CD4-positive, CD25-positive, alpha-beta regulatory T cell (primary cell): ENCODE results near the gene ATG5. TPM values are rescaled to one million over a fixed set of nuclear protein-coding genes. Genes with fewer than 3 reads are reported as not detected.
"Not testable (repeated sequence)": the region's sequence is repeated elsewhere in the genome, so short reads cannot be mapped to it uniquely, and the experiment has no call there.

ENCODE experiments used
- ATAC-seq, 2 donors: fragments of 150-1000 bp; cut with Tn5 transposase; one replicate each; pipeline ENCODE4 v1.10.0; 2021; ENCODE audit warnings: low read depth in 2 of 2, moderate number of reproducible peaks in 2 of 2, moderate library complexity in 1 of 2
- DNase-seq, 3 donors: peaks; one replicate each; pipeline versions ENCODE4 v3.0.0 to v3.0.0-alpha.2; 2012 to 2022; ENCODE audit warnings: mixed read lengths in 1 of 3
- H3K27ac ChIP-seq: one replicate; pipeline ENCODE4 v1.7.0; 2013; ENCODE audit warnings: mild to moderate bottlenecking, low read length; ENCODE audit not compliant: insufficient read depth, poor library complexity, severe bottlenecking
- H3K27me3 ChIP-seq: one replicate; pipeline ENCODE4 v1.7.0; 2013; ENCODE audit warnings: low read length; ENCODE audit not compliant: control insufficient read depth, insufficient read depth
- H3K36me3 ChIP-seq: one replicate; pipeline ENCODE4 v1.7.0; 2013; ENCODE audit warnings: mild to moderate bottlenecking, low read length, moderate library complexity; ENCODE audit not compliant: control insufficient read depth, insufficient read depth
- H3K4me1 ChIP-seq: 2 replicates; pipeline ENCODE4 v1.7.0; 2013; ENCODE audit warnings: mild to moderate bottlenecking, low read length; ENCODE audit not compliant: insufficient read depth, control insufficient read depth, poor library complexity, severe bottlenecking
- H3K4me3 ChIP-seq: one replicate; pipeline ENCODE4 v1.7.0; 2013; ENCODE audit warnings: low read depth, mild to moderate bottlenecking, low read length, moderate library complexity
- H3K9me3 ChIP-seq, 2 experiments: 1 replicate in 1 of 2; 2 replicates in 1 of 2; pipeline ENCODE4 v1.7.0; 2013; ENCODE audit warnings: low read length in 2 of 2, mild to moderate bottlenecking in 1 of 2, moderate library complexity in 1 of 2; ENCODE audit not compliant: control insufficient read depth in 2 of 2
- H3K27ac Mint-ChIP-seq, 3 donors: one replicate each; pipeline ENCODE4 v1.8.0; 2020 to 2022; ENCODE audit warnings: mild to moderate bottlenecking in 3 of 3, mixed read lengths in 3 of 3, moderate library complexity in 2 of 3
- H3K27me3 Mint-ChIP-seq: one replicate; pipeline ENCODE4 v1.8.0; 2022; ENCODE audit warnings: mild to moderate bottlenecking, mixed read lengths
- H3K36me3 Mint-ChIP-seq: one replicate; pipeline ENCODE4 v1.8.0; 2020; ENCODE audit warnings: mixed read lengths
- H3K4me1 Mint-ChIP-seq, 4 donors: one replicate each; pipeline ENCODE4 v1.8.0; 2020 to 2022; ENCODE audit warnings: mixed read lengths in 4 of 4, mild to moderate bottlenecking in 1 of 4
- H3K4me3 Mint-ChIP-seq, 4 donors: one replicate each; pipeline ENCODE4 v1.8.0; 2020 to 2022; ENCODE audit warnings: mild to moderate bottlenecking in 4 of 4, mixed read lengths in 4 of 4, moderate library complexity in 3 of 4
- H3K9me3 Mint-ChIP-seq, 7 donors: one replicate each; pipeline ENCODE4 v1.8.0; 2020 to 2022; ENCODE audit warnings: mixed read lengths in 7 of 7, mild to moderate bottlenecking in 3 of 7, moderate library complexity in 2 of 7
- polyA plus RNA-seq, 4 donors: library from polyadenylated mRNA; unstranded; fragments of 300-500 nt; fragmentation: Illumina TruSeq; gene quantifications; one replicate each; pipeline ENCODE4 v1.2.3, GENCODE V29; 2021
- total RNA-seq: library from RNA; stranded (reverse); gene quantifications from one replicate; pipeline ENCODE4 v1.2.3, GENCODE V29; 2022

ATG5 gene
- total and polyA plus RNA-seq, 5 donors from 2014 or later, result 35.1 to 49.6 (median 45.9) TPM

DNA sequence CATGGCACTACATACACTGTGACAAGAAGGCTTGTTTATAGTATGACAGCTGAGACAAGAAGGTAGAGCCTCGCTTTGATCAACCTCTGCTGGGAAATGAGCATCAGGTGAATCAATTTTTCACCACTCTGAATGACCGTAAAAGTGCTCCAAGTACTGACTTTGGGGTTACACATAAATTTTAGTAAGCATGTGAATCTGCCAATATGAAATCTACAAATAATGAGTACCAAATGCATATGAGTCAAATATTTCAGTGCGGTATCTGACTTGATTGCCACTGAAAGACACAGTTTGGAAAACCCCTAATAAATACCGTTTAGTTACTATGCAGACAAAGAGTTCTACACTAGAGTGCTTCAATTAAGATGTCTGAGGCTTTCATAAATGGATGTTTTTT, 77.8 kb downstream of the ATG5 start:
- H3K9me3 ChIP-seq, result no peaks in the 10 kb centered on the region
- peak overlapping the region; percentile 35 for H3K4me3 ChIP-seq
- peaks cover 21% of the 10 kb centered on the region for H3K36me3 Mint-ChIP-seq
- DNase-seq (peak in 2 of 3 donors; percentile 11 to 25), ATAC-seq (peak; percentile 44 to 70)
- peak overlapping the region; percentile 46 to 87 (median 72) for H3K27ac Mint-ChIP-seq
- peaks cover 8% of the 10 kb centered on the region for H3K36me3 ChIP-seq
- H3K27ac ChIP-seq, result peak overlapping the region; percentile 60
- H3K9me3 Mint-ChIP-seq, result peaks cover 0 to 5% (median 0%) of the 10 kb centered on the region in 7 donors
- peaks cover 7% of the 10 kb centered on the region for H3K4me1 ChIP-seq
- no peaks in the 10 kb centered on the region for H3K27me3 Mint-ChIP-seq
- peaks cover 32 to 63% (median 50%) of the 10 kb centered on the region in 4 donors for H3K4me1 Mint-ChIP-seq
- H3K27me3 ChIP-seq, result no peaks in the 10 kb centered on the region
- H3K4me3 Mint-ChIP-seq, result peak overlapping the region in 3 of 4 donors; percentile 12 to 49 (median 34)

DNA sequence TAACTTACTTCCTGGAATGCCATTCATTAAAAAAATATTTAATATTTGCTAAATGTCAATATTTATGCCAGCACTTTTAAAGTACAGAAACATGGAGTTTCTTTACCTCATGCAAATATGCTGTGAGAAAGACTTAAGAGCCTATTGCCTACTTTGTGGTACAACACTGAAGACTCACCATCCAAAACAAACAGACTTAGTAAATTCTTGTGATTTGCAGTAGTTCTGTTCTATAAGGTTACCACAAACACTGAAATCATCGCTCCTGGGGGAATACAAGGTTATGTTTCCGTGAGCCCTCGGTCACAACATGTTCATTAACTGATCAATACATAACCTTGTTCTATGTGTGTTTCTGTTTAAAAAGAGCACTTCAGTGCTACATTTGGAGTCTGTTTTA, 78.3 kb downstream of the ATG5 start:
- peak overlapping the region in 3 of 4 donors; percentile 12 to 49 (median 34) for H3K4me3 Mint-ChIP-seq
- no peak for ATAC-seq
- H3K4me3 ChIP-seq, result peak overlapping the region; percentile 35
- peaks cover 0 to 5% (median 0%) of the 10 kb centered on the region in 7 donors for H3K9me3 Mint-ChIP-seq
- no peaks in the 10 kb centered on the region for H3K27me3 ChIP-seq
- peaks cover 7% of the 10 kb centered on the region for H3K4me1 ChIP-seq
- peaks cover 30 to 59% (median 46%) of the 10 kb centered on the region in 4 donors for H3K4me1 Mint-ChIP-seq
- H3K27ac ChIP-seq, result peak overlapping the region; percentile 60
- no peaks in the 10 kb centered on the region for H3K27me3 Mint-ChIP-seq
- peaks cover 8% of the 10 kb centered on the region for H3K36me3 ChIP-seq
- no peaks in the 10 kb centered on the region for H3K9me3 ChIP-seq
- H3K36me3 Mint-ChIP-seq, result peaks cover 23% of the 10 kb centered on the region
- no peak for DNase-seq
- peak overlapping the region; percentile 46 to 87 (median 59) for H3K27ac Mint-ChIP-seq

DNA sequence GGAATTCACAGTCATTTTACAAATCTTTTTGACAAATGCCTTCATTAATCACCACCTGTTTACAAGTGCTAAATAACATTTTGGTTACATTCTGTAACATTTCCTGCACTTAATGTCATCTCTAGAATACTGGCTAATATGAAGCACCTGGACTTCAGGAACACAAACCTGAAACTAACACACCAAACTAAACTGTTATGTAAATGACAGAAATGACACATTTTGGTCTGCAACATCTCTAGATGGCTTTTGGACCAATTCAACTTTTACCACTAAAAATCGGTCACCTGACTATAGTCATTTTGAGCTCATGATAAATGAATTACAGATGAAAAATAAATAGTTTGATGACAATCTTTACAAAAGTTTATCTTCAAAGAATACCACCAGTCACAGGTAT, 80.6 kb downstream of the ATG5 start:
- Mint-ChIP-seq H3K9me3 (peaks cover 0 to 5% (median 0%) of the 10 kb centered on the region in 7 donors), H3K27me3 (no peaks in the 10 kb centered on the region), H3K4me3 (no peak overlapping the region), H3K36me3 (peaks cover 32% of the 10 kb centered on the region), H3K4me1 (peaks cover 23 to 45% (median 38%) of the 10 kb centered on the region in 4 donors), H3K27ac (no peak overlapping the region)
- peaks cover 3% of the 10 kb centered on the region for H3K4me1 ChIP-seq
- H3K4me3 ChIP-seq, result no peak overlapping the region
- H3K36me3 ChIP-seq, result peaks cover 10% of the 10 kb centered on the region
- peak in 1 of 3 donors; percentile 27 for DNase-seq
- no peak overlapping the region for H3K27ac ChIP-seq
- no peaks in the 10 kb centered on the region for H3K9me3 ChIP-seq
- ATAC-seq, result no peak
- H3K27me3 ChIP-seq, result no peaks in the 10 kb centered on the region

DNA sequence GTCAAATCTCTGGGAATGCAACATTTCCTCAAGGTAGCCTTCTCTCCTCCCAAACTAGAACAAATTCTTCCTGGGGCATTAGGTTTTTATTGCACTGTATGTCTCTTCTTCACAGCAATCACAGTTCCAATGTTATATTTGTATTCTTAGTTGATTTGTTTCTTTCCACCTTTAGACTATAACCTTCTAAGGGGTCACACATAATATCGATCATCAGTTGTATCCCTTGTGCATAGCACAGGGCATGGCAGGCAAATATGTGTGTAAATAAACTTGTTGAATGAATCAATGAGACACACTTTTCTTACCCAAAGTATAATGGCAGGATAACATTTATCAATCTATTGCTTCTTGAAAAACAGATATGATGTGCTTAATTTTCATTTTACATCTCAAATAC, 81.0 kb downstream of the ATG5 start:
- DNase-seq (no peak), ATAC-seq (no peak)
- peaks cover 32% of the 10 kb centered on the region for H3K36me3 Mint-ChIP-seq
- H3K4me3 ChIP-seq, result no peak overlapping the region
- peaks cover 3% of the 10 kb centered on the region for H3K4me1 ChIP-seq
- H3K36me3 ChIP-seq, result peaks cover 10% of the 10 kb centered on the region
- H3K27me3 Mint-ChIP-seq, result no peaks in the 10 kb centered on the region
- no peak overlapping the region for H3K27ac ChIP-seq
- H3K9me3 ChIP-seq, result no peaks in the 10 kb centered on the region
- no peak overlapping the region for H3K27ac Mint-ChIP-seq
- H3K9me3 Mint-ChIP-seq, result peaks cover 0 to 5% (median 0%) of the 10 kb centered on the region in 7 donors
- H3K4me1 Mint-ChIP-seq, result peaks cover 20 to 41% (median 34%) of the 10 kb centered on the region in 4 donors
- no peak overlapping the region for H3K4me3 Mint-ChIP-seq
- no peaks in the 10 kb centered on the region for H3K27me3 ChIP-seq

DNA sequence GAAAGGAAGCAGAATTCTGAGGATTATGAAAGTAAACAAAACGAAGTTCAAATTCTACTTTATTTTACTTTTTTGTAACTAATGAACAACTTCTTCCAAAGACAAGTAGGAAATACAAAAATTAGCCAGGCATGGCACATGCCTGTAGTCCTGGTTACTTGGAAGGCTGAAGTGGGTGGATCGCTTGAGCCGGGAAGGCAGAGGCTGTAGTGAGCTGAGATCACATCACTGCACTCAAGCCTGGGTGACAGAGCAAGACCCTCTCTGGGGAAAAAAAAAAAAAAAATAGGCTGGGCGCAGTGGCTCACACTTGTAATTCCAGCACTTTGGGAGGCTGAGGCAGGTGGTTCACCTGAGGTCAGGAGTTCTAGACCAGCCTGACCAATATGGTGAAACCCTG, 82.3 kb downstream of the ATG5 start:
- Histone ChIP-seq H3K27ac (no peak overlapping the region), H3K4me1 (no peaks in the 10 kb centered on the region), H3K9me3 (no peaks in the 10 kb centered on the region), H3K4me3 (no peak overlapping the region), H3K27me3 (no peaks in the 10 kb centered on the region), H3K36me3 (peaks cover 10% of the 10 kb centered on the region)
- peaks cover 0 to 5% (median 0%) of the 10 kb centered on the region in 7 donors for H3K9me3 Mint-ChIP-seq
- peaks cover 34% of the 10 kb centered on the region for H3K36me3 Mint-ChIP-seq
- H3K4me3 Mint-ChIP-seq, result no peak overlapping the region
- no peaks in the 10 kb centered on the region for H3K27me3 Mint-ChIP-seq
- H3K27ac Mint-ChIP-seq, result no peak overlapping the region
- ATAC-seq (no peak), DNase-seq (no peak)
- H3K4me1 Mint-ChIP-seq, result peaks cover 20 to 35% (median 30%) of the 10 kb centered on the region in 4 donors

- peaks cover 4% of the 10 kb centered on the region for H3K36me3 ChIP-seq
- ATAC-seq (no peak), DNase-seq (no peak)
- H3K9me3 ChIP-seq, result no peaks in the 10 kb centered on the region
- H3K27me3 Mint-ChIP-seq, result no peaks in the 10 kb centered on the region
- H3K27me3 ChIP-seq, result no peaks in the 10 kb centered on the region
- no peak overlapping the region for H3K27ac Mint-ChIP-seq
- peaks cover 13 to 21% (median 17%) of the 10 kb centered on the region in 4 donors for H3K4me1 Mint-ChIP-seq
- H3K4me1 ChIP-seq, result no peaks in the 10 kb centered on the region
- H3K27ac ChIP-seq, result no peak overlapping the region
- no peak overlapping the region for H3K4me3 ChIP-seq
- H3K36me3 Mint-ChIP-seq, result peaks cover 35% of the 10 kb centered on the region
- H3K9me3 Mint-ChIP-seq, result peaks cover 0 to 5% (median 0%) of the 10 kb centered on the region in 7 donors
- H3K4me3 Mint-ChIP-seq, result no peak overlapping the region
Measured at GRCh38 chr6:106241498-106241897, 84.1 kb downstream of the ATG5 start.

DNA sequence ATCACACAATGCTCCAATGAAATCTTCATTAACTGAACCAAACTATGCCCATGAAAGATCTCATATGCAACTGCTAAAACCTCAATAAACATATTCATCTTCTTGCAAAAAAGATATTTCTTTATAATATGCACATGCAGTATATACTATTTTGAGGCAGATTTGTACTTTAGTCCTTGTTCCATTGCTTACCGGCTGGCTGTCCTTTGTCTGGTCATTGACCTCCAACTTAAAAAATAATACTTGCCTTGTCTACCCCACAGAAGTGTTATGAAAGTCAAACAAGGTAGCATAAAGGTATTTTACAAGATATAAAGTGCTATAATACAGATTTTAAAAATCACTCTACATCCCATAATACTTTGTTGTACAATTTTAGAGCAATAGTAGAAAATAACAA, 88.3 kb downstream of the ATG5 start:
- no peaks in the 10 kb centered on the region for H3K27me3 Mint-ChIP-seq
- H3K36me3 Mint-ChIP-seq, result peaks cover 45% of the 10 kb centered on the region
- Histone ChIP-seq H3K36me3 (peaks cover 2% of the 10 kb centered on the region), H3K27ac (no peak overlapping the region), H3K4me1 (no peaks in the 10 kb centered on the region), H3K4me3 (no peak overlapping the region), H3K27me3 (no peaks in the 10 kb centered on the region), H3K9me3 (peaks cover 0 to 5% of the 10 kb centered on the region in 2 experiments)
- DNase-seq (no peak), ATAC-seq (no peak)
- H3K9me3 Mint-ChIP-seq, result peaks cover 0 to 8% (median 0%) of the 10 kb centered on the region in 7 donors
- peaks cover 0 to 25% (median 11%) of the 10 kb centered on the region in 4 donors for H3K4me1 Mint-ChIP-seq
- no peak overlapping the region for H3K27ac Mint-ChIP-seq
- no peak overlapping the region for H3K4me3 Mint-ChIP-seq

DNA sequence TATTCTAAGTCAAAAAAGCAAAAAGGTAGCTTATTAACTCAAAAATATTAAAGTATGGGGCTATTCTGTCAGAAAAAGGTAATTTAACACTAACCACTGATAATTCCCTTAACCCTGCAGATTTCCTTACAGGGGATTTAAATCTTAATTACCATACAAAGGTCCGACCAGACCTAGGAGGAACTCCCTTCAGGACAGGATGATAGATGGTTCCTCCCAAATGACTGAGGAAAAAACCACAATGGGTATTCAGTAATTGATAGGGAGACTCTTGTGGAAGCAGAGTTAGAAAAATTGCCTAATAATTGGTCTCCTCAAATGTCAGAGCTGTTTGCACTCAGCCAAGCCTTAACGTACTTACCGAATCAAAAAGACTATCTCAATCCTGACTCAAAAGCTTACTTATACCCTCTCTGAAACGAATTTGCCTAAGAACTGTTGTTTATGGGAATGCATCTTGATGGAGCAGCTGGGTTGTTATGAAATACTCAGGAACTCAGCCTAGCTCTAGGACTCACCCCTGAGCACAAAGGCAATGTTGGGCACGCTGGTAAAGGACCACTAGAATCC, 95.6 kb downstream of the ATG5 start:
- not testable (repeated sequence) for H3K27me3 ChIP-seq, H3K4me3 Mint-ChIP-seq, H3K36me3 ChIP-seq, DNase-seq, H3K27me3 Mint-ChIP-seq, H3K4me3 ChIP-seq, H3K9me3 Mint-ChIP-seq, H3K4me1 ChIP-seq, H3K27ac ChIP-seq, H3K9me3 ChIP-seq, ATAC-seq
- peaks cover 16% of the 10 kb centered on the region for H3K36me3 Mint-ChIP-seq
- H3K27ac Mint-ChIP-seq, result peak overlapping the region in 1 of 3 donors; percentile 87
- H3K4me1 Mint-ChIP-seq, result peaks cover 12 to 27% (median 21%) of the 10 kb centered on the region in 4 donors
